ENCODE results near the gene C9orf85.

DNA sequence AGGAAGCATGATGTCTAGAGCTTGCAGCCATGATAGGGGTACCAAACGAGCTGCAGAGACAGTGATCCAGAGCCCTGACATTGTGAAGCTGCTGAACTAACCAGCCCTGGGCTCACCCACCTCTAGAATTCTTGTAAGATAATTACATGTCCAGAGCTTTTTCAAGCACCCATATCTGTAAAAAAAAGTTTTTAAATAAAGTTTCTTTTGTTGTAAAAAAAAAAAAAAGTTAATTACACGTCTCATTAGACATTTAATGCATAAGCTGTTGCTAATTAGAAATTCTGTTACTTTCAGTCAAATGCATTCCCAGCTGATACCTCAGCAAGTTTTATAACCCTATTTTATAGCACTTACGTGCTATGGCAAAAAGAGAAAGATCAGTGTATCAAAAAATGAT is 65.6 kb downstream of the C9orf85 start:
- TF ChIP-seq TAF1 (IDR thresholded peaks at IDR 0.05; ENCODE audit: borderline replicate concordance, low read depth, low read length) (no peak), POLR2A (IDR thresholded peaks at IDR 0.05; ENCODE audit: low read depth, low read length) (no peak), POLR2AphosphoS5 (IDR thresholded peaks at IDR 0.05; ENCODE audit: low read depth, low read length) (no peak)
